Measurements from ENCODE around the gene TREML4. TPM values are rescaled to one million over a fixed set of nuclear protein-coding genes. Genes with fewer than 3 reads are reported as not detected.

TREML4 gene
- total RNA-seq, 1 donor from 2014 or later = not detected

- Mint-ChIP-seq H3K9me3 (ENCODE audit: unreplicated experiment) (peaks cover 4% of the 10 kb centered on the region), H3K4me1 (ENCODE audit: low read depth, unreplicated experiment) (no peaks in the 10 kb centered on the region), H3K4me3 (ENCODE audit: unreplicated experiment) (no peak overlapping the region), H3K36me3 (ENCODE audit: unreplicated experiment) (peaks cover 9% of the 10 kb centered on the region), H3K27ac (ENCODE audit: unreplicated experiment) (no peak overlapping the region), H3K27me3 (ENCODE audit: unreplicated experiment) (peaks cover 3% of the 10 kb centered on the region)
- no peak for DNase-seq
- no peak for TF ChIP-seq CTCF (IDR thresholded peaks at IDR 0.05; ENCODE audit: partially characterized antibody, unreplicated experiment)
Measured at GRCh38 chr6:41190791-41191190, 37.4 kb upstream of the TREML4 start.

GRCh38 chr6:41191569-41191968, 36.6 kb upstream of the TREML4 start:
- DNase-seq = peak; percentile 32
- H3K4me1 Mint-ChIP-seq (ENCODE audit: low read depth, unreplicated experiment) = no peaks in the 10 kb centered on the region
- peaks cover 9% of the 10 kb centered on the region for H3K36me3 Mint-ChIP-seq (ENCODE audit: unreplicated experiment)
- H3K4me3 Mint-ChIP-seq (ENCODE audit: unreplicated experiment) = no peak overlapping the region
- no peak overlapping the region for H3K27ac Mint-ChIP-seq (ENCODE audit: unreplicated experiment)
- peaks cover 4% of the 10 kb centered on the region for H3K9me3 Mint-ChIP-seq (ENCODE audit: unreplicated experiment)
- H3K27me3 Mint-ChIP-seq (ENCODE audit: unreplicated experiment) = peaks cover 3% of the 10 kb centered on the region
- peak; percentile 32 for TF ChIP-seq CTCF (IDR thresholded peaks at IDR 0.05; ENCODE audit: partially characterized antibody, unreplicated experiment)

GRCh38 chr6:41193171-41193734, 34.9 kb upstream of the TREML4 start:
- Mint-ChIP-seq H3K36me3 (ENCODE audit: unreplicated experiment) (peaks cover 9% of the 10 kb centered on the region), H3K27ac (ENCODE audit: unreplicated experiment) (no peak overlapping the region), H3K4me3 (ENCODE audit: unreplicated experiment) (no peak overlapping the region), H3K4me1 (ENCODE audit: low read depth, unreplicated experiment) (no peaks in the 10 kb centered on the region), H3K9me3 (ENCODE audit: unreplicated experiment) (peaks cover 3% of the 10 kb centered on the region), H3K27me3 (ENCODE audit: unreplicated experiment) (peaks cover 3% of the 10 kb centered on the region)
- TF ChIP-seq CTCF (IDR thresholded peaks at IDR 0.05; ENCODE audit: partially characterized antibody, unreplicated experiment) = no peak
- no peak for DNase-seq

- no peaks in the 10 kb centered on the region for H3K27me3 Mint-ChIP-seq (ENCODE audit: unreplicated experiment)
- H3K27ac Mint-ChIP-seq (ENCODE audit: unreplicated experiment) = no peak overlapping the region
- peaks cover 3% of the 10 kb centered on the region for H3K9me3 Mint-ChIP-seq (ENCODE audit: unreplicated experiment)
- no peaks in the 10 kb centered on the region for H3K4me1 Mint-ChIP-seq (ENCODE audit: low read depth, unreplicated experiment)
- H3K4me3 Mint-ChIP-seq (ENCODE audit: unreplicated experiment) = no peak overlapping the region
- no peak for TF ChIP-seq CTCF (IDR thresholded peaks at IDR 0.05; ENCODE audit: partially characterized antibody, unreplicated experiment)
- DNase-seq = no peak
- peaks cover 9% of the 10 kb centered on the region for H3K36me3 Mint-ChIP-seq (ENCODE audit: unreplicated experiment)
Measured at GRCh38 chr6:41193884-41194283, 34.3 kb upstream of the TREML4 start.

GRCh38 chr6:41194386-41194785, 33.8 kb upstream of the TREML4 start:
- Mint-ChIP-seq H3K4me3 (ENCODE audit: unreplicated experiment) (no peak overlapping the region), H3K27ac (ENCODE audit: unreplicated experiment) (no peak overlapping the region), H3K36me3 (ENCODE audit: unreplicated experiment) (peaks cover 8% of the 10 kb centered on the region), H3K27me3 (ENCODE audit: unreplicated experiment) (no peaks in the 10 kb centered on the region), H3K9me3 (ENCODE audit: unreplicated experiment) (peaks cover 3% of the 10 kb centered on the region), H3K4me1 (ENCODE audit: low read depth, unreplicated experiment) (no peaks in the 10 kb centered on the region)
- TF ChIP-seq CTCF (IDR thresholded peaks at IDR 0.05; ENCODE audit: partially characterized antibody, unreplicated experiment) = no peak
- no peak for DNase-seq
